Measurements from ENCODE around the gene FAM204A.

FAM204A gene

DNA sequence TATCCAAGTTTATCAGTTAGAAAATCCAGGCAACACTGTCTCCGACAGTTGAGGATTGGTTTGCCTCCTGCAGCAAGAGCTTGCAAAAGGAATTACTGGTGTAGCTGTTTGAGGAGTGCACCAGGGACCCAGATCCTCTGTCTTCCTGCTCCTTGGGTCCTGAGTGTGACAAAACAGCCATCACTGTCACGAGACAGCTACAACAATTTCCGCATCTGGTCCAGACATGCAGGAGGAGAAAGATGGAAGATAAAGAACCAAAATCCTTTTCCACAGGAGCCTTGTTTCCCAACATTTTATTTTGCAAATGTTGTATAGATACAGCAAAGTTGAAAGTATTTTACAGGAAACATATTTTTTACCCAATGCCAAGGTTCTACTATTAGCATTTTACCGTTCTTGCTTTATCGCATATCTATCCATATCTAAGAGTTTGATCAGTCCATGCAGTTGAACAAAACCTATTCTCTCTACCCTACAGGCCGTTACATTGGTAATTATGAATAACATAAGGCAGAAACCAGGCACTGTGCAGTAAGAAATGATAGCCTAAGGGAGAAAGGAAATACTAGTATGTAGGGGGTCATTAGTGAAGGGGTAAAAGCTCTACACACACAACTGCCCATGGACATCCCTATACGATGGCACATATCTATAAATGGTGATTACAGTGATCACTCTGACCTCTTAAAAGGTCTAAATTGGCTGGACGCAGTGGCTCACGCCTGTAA is 54.9 kb downstream of the FAM204A start:
- no peak for DNase-seq (ENCODE audit: low read depth)
- H3K4me3 ChIP-seq (ENCODE audit: low read depth, low read length), result no peak overlapping the region

GRCh38 chr10:118286051-118286838 is 55.9 kb downstream of the FAM204A start:
- no peak for DNase-seq (ENCODE audit: low read depth)
- H3K4me3 ChIP-seq (ENCODE audit: low read depth, low read length), result no peak overlapping the region

- H3K4me3 ChIP-seq (ENCODE audit: low read depth, low read length), result no peak overlapping the region
- no peak for DNase-seq (ENCODE audit: low read depth)
Measured at GRCh38 chr10:118282670-118283069, 59.5 kb downstream of the FAM204A start.

- no peak overlapping the region for H3K4me3 ChIP-seq (ENCODE audit: low read depth, low read length)
- DNase-seq (ENCODE audit: low read depth), result no peak
Measured at GRCh38 chr10:118278649-118279048, 63.5 kb downstream of the FAM204A start.

GRCh38 chr10:118277871-118278270 is 64.3 kb downstream of the FAM204A start:
- DNase-seq (ENCODE audit: low read depth), result no peak

GRCh38 chr10:118276727-118277126 is 65.4 kb downstream of the FAM204A start:
- H3K4me3 ChIP-seq (ENCODE audit: low read depth, low read length), result no peak overlapping the region
- no peak for DNase-seq (ENCODE audit: low read depth)

More at GRCh38 chr10:118277871-118278270, 64.3 kb downstream of the FAM204A start:
- no peak overlapping the region for H3K4me3 ChIP-seq (ENCODE audit: low read depth, low read length)

- DNase-seq (ENCODE audit: low read depth), result no peak
- no peak overlapping the region for H3K4me3 ChIP-seq (ENCODE audit: low read depth, low read length)
Measured at GRCh38 chr10:118276204-118276603, 65.9 kb downstream of the FAM204A start.

DNA sequence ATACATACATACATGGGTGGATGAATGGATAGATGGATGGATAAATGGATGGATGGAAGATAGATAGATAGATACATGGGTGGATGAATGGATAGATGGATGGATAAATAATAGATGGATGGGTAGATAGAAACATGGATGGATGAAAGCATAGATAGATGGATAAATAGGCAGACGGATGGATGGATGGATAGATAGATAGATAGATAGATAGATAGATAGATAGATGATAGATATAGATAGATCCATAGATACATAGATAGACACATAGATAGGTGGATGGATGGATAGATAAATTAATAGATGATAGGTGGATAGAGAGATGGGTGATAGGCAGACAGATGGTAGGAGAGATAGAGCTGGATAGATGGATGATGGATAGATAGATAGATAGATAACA is 68.5 kb downstream of the FAM204A start:
- H3K4me3 ChIP-seq (ENCODE audit: low read depth, low read length), result no peak overlapping the region
- no peak for DNase-seq (ENCODE audit: low read depth)

- DNase-seq (ENCODE audit: low read depth), result no peak
Measured at GRCh38 chr10:118272767-118273166, 69.4 kb downstream of the FAM204A start.

DNA sequence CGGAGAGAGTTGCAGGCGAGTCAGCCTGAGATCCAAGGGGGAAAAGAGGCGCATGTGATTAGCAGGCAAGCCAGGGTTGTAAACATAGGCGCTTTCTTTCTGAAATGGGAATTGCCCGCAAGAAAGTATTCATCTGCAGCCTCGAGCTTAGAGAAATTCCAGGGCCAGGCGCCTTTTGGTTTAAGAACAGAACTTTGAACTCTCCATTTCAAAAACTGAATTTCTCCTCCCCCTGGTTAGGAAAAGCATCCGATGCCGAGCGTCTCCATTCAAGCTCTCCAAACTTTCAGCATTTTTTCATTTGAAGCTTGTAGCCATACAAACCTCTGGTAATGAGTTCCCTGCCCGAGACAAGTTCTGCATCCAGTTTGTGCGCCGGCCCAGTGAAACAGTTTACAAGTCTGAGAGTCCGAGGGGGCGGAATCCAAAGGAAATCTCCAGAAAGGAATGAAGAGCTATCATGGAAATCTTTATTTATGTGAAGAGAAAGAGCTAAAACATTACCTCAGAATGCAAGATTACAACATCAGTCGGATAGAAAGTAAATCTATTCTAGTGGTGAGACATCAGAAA is 69.9 kb downstream of the FAM204A start:
- H3K4me3 ChIP-seq (ENCODE audit: low read depth, low read length), result peak overlapping the region; percentile 6
- DNase-seq (ENCODE audit: low read depth), result peak; percentile 5

More at GRCh38 chr10:118272767-118273166, 69.4 kb downstream of the FAM204A start:
- H3K4me3 ChIP-seq (ENCODE audit: low read depth, low read length), result no peak overlapping the region

- no peak for DNase-seq (ENCODE audit: low read depth)
- no peak overlapping the region for H3K4me3 ChIP-seq (ENCODE audit: low read depth, low read length)
Measured at GRCh38 chr10:118271671-118272070, 70.5 kb downstream of the FAM204A start.

DNA sequence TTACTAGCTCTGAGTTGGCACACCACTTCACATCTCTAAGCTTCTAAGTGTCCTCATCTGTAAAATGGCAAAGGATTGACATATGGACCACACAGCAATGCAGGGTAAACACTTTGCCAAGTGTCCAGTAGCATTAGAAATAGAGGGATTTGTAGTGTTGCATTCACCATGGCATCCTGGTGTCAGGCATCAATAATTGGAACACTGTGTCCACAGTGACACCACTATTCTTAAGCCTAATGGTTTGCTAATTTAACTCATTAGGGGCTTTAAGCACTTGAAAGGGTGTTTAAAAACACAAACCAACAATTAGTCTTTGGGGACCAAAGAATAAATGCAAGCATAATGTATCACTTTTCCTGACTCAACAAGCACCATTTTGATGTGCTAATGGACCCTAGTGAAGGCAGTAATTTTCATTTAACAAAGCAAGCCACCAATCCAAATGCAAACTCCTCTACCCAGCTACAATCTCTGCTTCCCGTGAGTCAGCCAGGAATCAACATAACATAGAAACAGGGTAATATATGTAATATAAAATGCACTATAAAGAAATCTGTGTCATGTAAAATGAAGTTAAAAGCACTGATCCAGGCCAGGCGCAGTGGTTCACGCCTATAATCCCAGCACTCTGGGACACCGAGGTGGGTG is 75.9 kb downstream of the FAM204A start:
- H3K4me3 ChIP-seq (ENCODE audit: low read depth, low read length), result no peak overlapping the region
- DNase-seq (ENCODE audit: low read depth), result no peak

- H3K4me3 ChIP-seq (ENCODE audit: low read depth, low read length), result no peak overlapping the region
- no peak for DNase-seq (ENCODE audit: low read depth)
Measured at GRCh38 chr10:118264838-118265470, 77.2 kb downstream of the FAM204A start.

- H3K4me3 ChIP-seq (ENCODE audit: low read depth, low read length), result no peak overlapping the region
- DNase-seq (ENCODE audit: low read depth), result no peak
Measured at GRCh38 chr10:118264252-118264651, 77.9 kb downstream of the FAM204A start.

DNA sequence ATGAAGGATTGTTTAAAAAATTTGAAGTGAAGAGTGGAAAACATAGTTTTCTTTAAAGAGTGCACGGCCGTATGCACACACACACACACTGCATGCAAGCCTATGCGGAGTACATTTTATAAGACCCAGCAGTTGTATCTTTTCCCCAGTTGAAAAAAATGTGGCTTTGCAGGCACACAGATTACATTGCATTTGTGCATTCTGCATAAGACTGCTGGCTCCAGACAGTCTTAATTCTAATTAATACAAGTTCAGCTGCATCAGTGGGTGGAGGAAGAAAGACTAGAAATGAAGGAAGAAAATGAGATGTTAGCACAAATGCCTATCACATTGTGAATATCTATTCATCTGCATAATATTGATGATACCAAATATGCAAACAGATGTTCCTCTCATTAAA is 79.6 kb downstream of the FAM204A start:
- no peak for DNase-seq (ENCODE audit: low read depth)
- no peak overlapping the region for H3K4me3 ChIP-seq (ENCODE audit: low read depth, low read length)

DNA sequence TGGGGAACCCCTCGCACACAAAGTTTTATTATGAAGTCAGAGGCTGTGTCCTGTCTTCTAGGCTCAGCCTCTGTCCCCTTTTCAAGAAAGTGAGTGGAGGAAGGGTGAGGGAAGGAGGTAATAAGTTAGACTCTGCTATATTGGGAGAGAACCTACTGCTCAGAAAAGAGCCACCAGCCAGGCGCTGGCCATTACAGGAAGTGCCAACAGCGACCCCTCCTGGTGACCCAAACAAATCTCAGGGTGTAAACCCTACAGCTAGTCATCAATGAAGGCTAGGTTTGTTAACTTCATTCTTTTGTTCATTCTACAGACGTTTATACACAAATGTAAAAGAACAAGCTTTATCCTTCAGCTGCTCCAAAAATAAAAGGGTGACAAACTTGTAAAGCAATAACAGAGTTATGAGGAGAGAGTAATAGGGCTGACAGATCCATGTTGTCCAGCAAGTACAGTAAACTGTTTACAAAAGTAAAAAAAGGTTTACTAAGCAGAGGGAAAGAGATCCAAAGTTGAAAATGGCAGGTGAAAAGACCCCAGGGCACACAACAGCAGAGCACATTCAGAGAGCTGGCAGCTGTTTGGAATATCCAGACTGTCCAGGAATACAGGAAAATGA is 82.7 kb downstream of the FAM204A start:
- no peak overlapping the region for H3K4me3 ChIP-seq (ENCODE audit: low read depth, low read length)
- DNase-seq (ENCODE audit: low read depth), result no peak

DNA sequence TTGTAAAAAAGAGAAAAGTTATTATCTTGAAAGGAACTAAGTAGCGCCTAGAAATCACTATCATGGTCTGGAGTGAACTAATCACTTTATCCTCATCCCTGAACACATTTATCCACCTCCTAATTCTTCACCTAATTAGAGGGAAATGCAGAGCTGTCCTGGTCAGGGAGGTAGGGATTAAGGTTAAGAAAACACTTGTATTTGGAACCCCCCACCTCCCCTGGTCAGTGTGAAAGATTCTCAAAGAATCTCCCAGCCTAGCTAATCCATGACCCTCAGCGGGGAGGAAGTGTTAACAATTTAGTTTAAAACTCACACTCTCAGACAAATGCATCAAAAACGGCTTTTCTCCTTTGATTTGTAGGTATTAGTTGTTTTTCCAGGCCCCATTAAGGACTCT is 83.8 kb downstream of the FAM204A start:
- DNase-seq (ENCODE audit: low read depth), result no peak

DNA sequence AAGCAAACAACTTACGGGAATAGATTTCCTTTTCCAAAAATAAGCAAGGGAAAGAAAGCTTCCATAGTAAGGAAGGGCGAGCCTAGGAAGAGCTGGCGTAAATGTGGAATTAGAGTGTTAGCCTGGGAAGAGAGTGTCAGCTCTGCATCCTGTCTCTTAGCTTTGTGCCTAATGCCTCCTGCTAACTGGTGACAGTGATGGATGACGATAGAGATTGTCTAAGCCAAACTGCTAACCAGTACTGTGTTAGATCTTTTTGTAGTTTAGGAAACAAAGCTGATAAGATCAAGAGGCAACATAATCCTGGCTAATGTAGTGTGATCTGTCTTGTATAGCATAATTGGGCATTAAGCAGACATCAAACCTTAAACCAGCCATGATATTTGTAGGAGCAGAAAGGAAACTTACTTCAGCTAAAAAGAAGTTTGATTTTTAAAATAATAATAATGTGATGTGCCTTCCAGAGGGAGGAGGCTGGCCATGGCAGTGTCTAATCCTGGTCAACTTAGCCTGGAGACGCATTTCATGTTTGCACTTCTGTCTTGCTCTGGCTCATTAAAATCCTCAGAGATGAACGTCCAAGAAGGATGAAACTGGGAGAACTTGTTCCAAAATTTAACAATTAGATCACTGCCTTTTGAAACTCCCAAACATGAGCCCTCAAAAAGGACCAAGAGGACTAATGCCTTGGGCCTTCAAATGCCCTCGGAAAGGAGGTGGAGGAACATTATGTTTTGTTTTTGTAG is 85.1 kb downstream of the FAM204A start:
- no peak for DNase-seq (ENCODE audit: low read depth)
- H3K4me3 ChIP-seq (ENCODE audit: low read depth, low read length), result no peak overlapping the region

More for the DNA sequence above, 83.8 kb downstream of the FAM204A start:
- no peak overlapping the region for H3K4me3 ChIP-seq (ENCODE audit: low read depth, low read length)

Data from skeletal muscle cell (primary cell).